Measurements from ENCODE around the gene CIROP.

- no peak for TF ChIP-seq CTCF (IDR thresholded peaks at IDR 0.05)
- TF ChIP-seq POLR2AphosphoS5 (IDR thresholded peaks at IDR 0.05): no peak
- TF ChIP-seq POLR2A (IDR thresholded peaks at IDR 0.05; ENCODE audit: low read depth): no peak
Measured at GRCh38 chr14:23102801-23103200, 2.0 kb downstream of the CIROP start.
